CD14-positive monocyte (primary cell): ENCODE data around the gene ZBTB39. TPM values are rescaled to one million over a fixed set of nuclear protein-coding genes. Genes with fewer than 3 reads are reported as not detected.

Source experiments
- DNase-seq, 3 donors: peaks; one replicate each; pipeline ENCODE4 v3.0.0-alpha.2; 2011 to 2022
- H2AFZ ChIP-seq: 2 replicates; pipeline ENCODE4 v1.6.0; 2012; ENCODE audit warnings: mild to moderate bottlenecking, low read depth, low read length, inconsistent platforms; ENCODE audit not compliant: insufficient read depth, poor library complexity, severe bottlenecking
- H3K27ac ChIP-seq, 2 donors: 1 replicate in 1 of 2; 2 replicates in 1 of 2; pipeline ENCODE4 v1.5.1; 2012 to 2013; ENCODE audit warnings: low read length in 2 of 2, control low read depth in 1 of 2, inconsistent platforms in 1 of 2, low read depth in 1 of 2, mild to moderate bottlenecking in 1 of 2
- H3K27me3 ChIP-seq, 2 donors: one replicate each; pipeline versions ENCODE4 v1.6.0 to v1.6.1; 2011 to 2013; ENCODE audit warnings: low read length in 2 of 2; ENCODE audit not compliant: control insufficient read depth in 2 of 2, insufficient read depth in 2 of 2
- H3K36me3 ChIP-seq, 2 donors: replicated peaks in 1 of 2; 1 replicate in 1 of 2; 2 replicates in 1 of 2; pipeline versions ENCODE4 v1.5.1 to v1.6.1; 2012 to 2013; ENCODE audit warnings: low read length in 2 of 2, control low read depth in 1 of 2, inconsistent platforms in 1 of 2, mild to moderate bottlenecking in 1 of 2; ENCODE audit not compliant: insufficient read depth in 2 of 2, control insufficient read depth in 1 of 2
- H3K4me1 ChIP-seq, 2 donors: 1 replicate in 1 of 2; 2 replicates in 1 of 2; pipeline versions ENCODE4 v1.5.1 to v1.6.1; 2012 to 2013; ENCODE audit warnings: low read length in 2 of 2, control low read depth in 1 of 2, inconsistent platforms in 1 of 2, mild to moderate bottlenecking in 1 of 2, moderate library complexity in 1 of 2; ENCODE audit not compliant: insufficient read depth in 2 of 2, control insufficient read depth in 1 of 2
- H3K4me2 ChIP-seq: replicated peaks from 2 replicates; pipeline ENCODE3; 2012; ENCODE audit warnings: low read length, moderate library complexity, mild to moderate bottlenecking; ENCODE audit not compliant: poor library complexity, severe bottlenecking; ENCODE audit errors: extremely low read depth
- H3K4me3 ChIP-seq, 3 experiments: fragments of 200-600 bp in 1 of 3; sonication (generic) in 1 of 3; replicated peaks in 1 of 3; 1 replicate in 2 of 3; 2 replicates in 1 of 3; pipeline ENCODE4 v1.5.1; 2011 to 2013; ENCODE audit warnings: low read length in 3 of 3, mild to moderate bottlenecking in 3 of 3, control low read depth in 2 of 3, low read depth in 2 of 3, inconsistent platforms in 1 of 3, moderate library complexity in 1 of 3
- H3K79me2 ChIP-seq: 2 replicates; pipeline ENCODE4 v1.6.0; 2012; ENCODE audit warnings: mild to moderate bottlenecking, control low read depth, inconsistent platforms, low read length, moderate library complexity; ENCODE audit not compliant: insufficient read depth
- H3K9ac ChIP-seq: 2 replicates; pipeline ENCODE4 v1.6.0; 2017; ENCODE audit warnings: low read length, mild to moderate bottlenecking; ENCODE audit not compliant: insufficient read depth, poor library complexity, severe bottlenecking
- H3K9me3 ChIP-seq, 2 donors: replicated peaks in 1 of 2; 1 replicate in 1 of 2; 2 replicates in 1 of 2; pipeline versions ENCODE4 v1.5.1 to v1.6.1; 2012 to 2013; ENCODE audit warnings: low read length in 2 of 2, control low read depth in 1 of 2; ENCODE audit not compliant: control insufficient read depth in 1 of 2, insufficient read depth in 1 of 2
- H4K20me1 ChIP-seq: 2 replicates; pipeline ENCODE4 v1.6.0; 2012; ENCODE audit warnings: mild to moderate bottlenecking, low read length, control low read depth, moderate library complexity; ENCODE audit not compliant: insufficient read depth
- H3K27ac Mint-ChIP-seq, 7 donors: one replicate each; pipeline ENCODE4 v1.8.0; 2020; ENCODE audit warnings: mild to moderate bottlenecking in 7 of 7, mixed read lengths in 7 of 7, moderate library complexity in 6 of 7, inconsistent platforms in 2 of 7
- H3K27me3 Mint-ChIP-seq, 3 donors: one replicate each; pipeline ENCODE4 v1.8.0; 2021 to 2022; ENCODE audit warnings: low read depth in 3 of 3, mild to moderate bottlenecking in 3 of 3, mixed read lengths in 3 of 3, moderate library complexity in 3 of 3, inconsistent platforms in 1 of 3
- H3K36me3 Mint-ChIP-seq, 2 donors: one replicate each; pipeline ENCODE4 v1.8.0; 2020; ENCODE audit warnings: mixed read lengths in 2 of 2, inconsistent platforms in 1 of 2, mild to moderate bottlenecking in 1 of 2
- H3K4me1 Mint-ChIP-seq: one replicate; pipeline ENCODE4 v1.8.0; 2020; ENCODE audit warnings: mild to moderate bottlenecking, mixed read lengths
- H3K4me3 Mint-ChIP-seq, 2 donors: one replicate each; pipeline ENCODE4 v1.8.0; 2020; ENCODE audit warnings: mild to moderate bottlenecking in 2 of 2, mixed read lengths in 2 of 2, moderate library complexity in 1 of 2
- H3K9me3 Mint-ChIP-seq, 7 donors: one replicate each; pipeline ENCODE4 v1.8.0; 2020 to 2022; ENCODE audit warnings: mixed read lengths in 7 of 7, mild to moderate bottlenecking in 6 of 7, moderate library complexity in 6 of 7, inconsistent platforms in 2 of 7
- CTCF ChIP-seq: fragments of 200-600 bp; IDR thresholded peaks from one replicate; pipeline ENCODE4 v1.8.0; 2022; ENCODE audit warnings: antibody characterized with exemption, mild to moderate bottlenecking
- WGBS: methylation state at CpG from one replicate; pipeline ENCODE4 v1.1.5; 2013; ENCODE audit warnings: missing lambda C conversion rate; ENCODE audit not compliant: insufficient coverage; 5-methylcytosine and 5-hydroxymethylcytosine counted together
- intact Hi-C, 2 donors: fragments of 100-400 bp; cut with micrococcal nuclease; formaldehyde crosslinking; loops; one replicate each; pipeline versions ENCODE4 v1.15.0 to v1.15.1; 2023
- polyA plus RNA-seq, 3 donors: library from polyadenylated mRNA; depleted of rRNA in 1 of 3; unstranded in 2 of 3; stranded (reverse) in 1 of 3; fragments of 300-500 nt in 2 of 3; fragments of >200 nt in 1 of 3; fragmentation: Illumina TruSeq in 2 of 3; gene quantifications; 1 replicate in 2 of 3; 2 replicates in 1 of 3; pipeline ENCODE4 v1.2.3, GENCODE V29; 2012 to 2021

The ZBTB39 gene
- polyA plus RNA-seq, 3 donors, result 0.65 to 3.7 (median 1.2) TPM

GRCh38 chr12:57040211-57040610, 33.9 kb upstream of the ZBTB39 start:
- no peak overlapping the region for H3K27ac ChIP-seq

GRCh38 chr12:57039016-57039798, 32.9 kb upstream of the ZBTB39 start:
- no peak overlapping the region for H3K9ac ChIP-seq
- peaks cover 0 to 3% of the 10 kb centered on the region in 2 donors for H3K36me3 Mint-ChIP-seq
- peaks cover 9 to 10% of the 10 kb centered on the region in 2 donors for H3K4me1 ChIP-seq
- H3K9me3 ChIP-seq, result no peaks in the 10 kb centered on the region
- no peak overlapping the region for H2AFZ ChIP-seq
- intact Hi-C loops, result no loop called here
- H3K79me2 ChIP-seq, result no peaks in the 10 kb centered on the region
- WGBS, result 78% methylated on average over 4 of the region's 9 CpGs
- peaks cover 6 to 9% (median 7%) of the 10 kb centered on the region in 3 donors for H3K27me3 Mint-ChIP-seq
- H3K4me1 Mint-ChIP-seq, result peaks cover 9% of the 10 kb centered on the region
- no peaks in the 10 kb centered on the region for H3K27me3 ChIP-seq
- no peak for TF ChIP-seq CTCF
- no peak overlapping the region for H3K27ac ChIP-seq
- H3K4me3 Mint-ChIP-seq, result no peak overlapping the region
- H3K4me3 ChIP-seq, result no peak overlapping the region
- H3K9me3 Mint-ChIP-seq, result no peaks in the 10 kb centered on the region
- H4K20me1 ChIP-seq, result no peaks in the 10 kb centered on the region
- DNase-seq, result no peak
- no peaks in the 10 kb centered on the region for H3K36me3 ChIP-seq
- peak overlapping the region in 1 of 7 donors; percentile 28 for H3K27ac Mint-ChIP-seq
- H3K4me2 ChIP-seq, result no peak overlapping the region

More at GRCh38 chr12:57040211-57040610, 33.9 kb upstream of the ZBTB39 start:
- Histone ChIP-seq H3K36me3 (no peaks in the 10 kb centered on the region), H3K27me3 (no peaks in the 10 kb centered on the region), H2AFZ (no peak overlapping the region), H3K79me2 (no peaks in the 10 kb centered on the region), H3K9ac (no peak overlapping the region), H3K4me3 (no peak overlapping the region), H3K4me1 (peaks cover 9 to 10% of the 10 kb centered on the region in 2 donors), H3K9me3 (no peaks in the 10 kb centered on the region), H4K20me1 (no peaks in the 10 kb centered on the region), H3K4me2 (no peak overlapping the region)
- peaks cover 0 to 3% of the 10 kb centered on the region in 2 donors for H3K36me3 Mint-ChIP-seq
- no peak for TF ChIP-seq CTCF
- intact Hi-C loops, result no loop called here
- no peak for DNase-seq
- H3K27me3 Mint-ChIP-seq, result peaks cover 6 to 9% (median 8%) of the 10 kb centered on the region in 3 donors
- WGBS, result no CpG with 5 or more reads among the region's 4 CpGs
- H3K27ac Mint-ChIP-seq, result peak overlapping the region in 1 of 7 donors; percentile 41
- H3K4me3 Mint-ChIP-seq, result no peak overlapping the region
- H3K4me1 Mint-ChIP-seq, result peaks cover 11% of the 10 kb centered on the region
- H3K9me3 Mint-ChIP-seq, result no peaks in the 10 kb centered on the region
